ENCODE data around the gene FAM3A. TPM values are rescaled to one million over a fixed set of nuclear protein-coding genes. Genes with fewer than 3 reads are reported as not detected.

The FAM3A gene
- total and polyA plus RNA-seq, 9 of the 15 experiments (the other 6 are each of a cell fraction or from before 2014, with no cell fraction given), result 0.75 to 70.6 (median 27.0) TPM

DNA sequence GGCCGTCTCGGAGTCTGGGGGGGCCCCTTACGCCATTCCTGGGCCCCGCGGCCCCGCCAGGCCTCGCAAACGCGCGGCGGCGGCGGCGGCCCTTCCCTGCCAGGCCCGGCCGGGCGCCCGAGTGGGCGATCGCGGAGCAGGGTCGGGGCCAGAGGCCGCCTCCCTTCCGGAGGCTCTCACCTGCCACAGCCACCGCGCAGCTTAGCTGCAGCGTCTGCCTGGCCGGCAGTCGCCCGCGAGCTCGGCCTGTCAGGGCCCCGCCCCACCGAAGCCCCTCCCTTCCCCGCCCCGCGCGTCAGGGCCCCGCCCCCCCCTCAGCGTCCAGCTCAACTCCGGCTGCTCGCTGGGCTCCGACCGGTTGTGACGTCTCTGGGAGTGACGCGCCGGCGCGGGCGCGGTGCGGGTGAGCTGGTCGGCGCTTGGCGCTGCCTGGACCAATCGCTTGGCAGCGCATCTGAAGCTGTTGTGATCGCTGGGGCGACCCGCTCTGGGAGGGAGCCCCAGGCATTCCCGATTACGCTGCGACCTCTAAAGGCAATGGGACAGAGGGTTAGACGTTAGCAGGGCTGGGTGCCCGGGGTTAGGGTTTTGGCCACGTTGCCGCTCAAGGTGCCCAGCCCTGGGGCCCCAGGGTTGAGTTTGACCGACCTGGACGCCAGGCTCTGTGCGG lies 25.5 kb downstream of the FAM3A start, which contains the start of gene SLC10A3 (continued):
- TF ChIP-seq ARID4B (CRISPR knock-in tag; IDR thresholded peaks at IDR 0.05) (peak; percentile 57), MAFG (tag; conservative IDR thresholded peaks at IDR 0.05) (no peak), EP400 (IDR thresholded peaks at IDR 0.05) (peak; percentile 67; the same call in 1 of the 2 replicates), PTBP1 (IDR thresholded peaks at IDR 0.05; ENCODE audit: low read depth, low read length) (no peak), GTF2A2 (tag; IDR thresholded peaks at IDR 0.05) (no peak), ARID3B (CRISPR knock-in tag; IDR thresholded peaks at IDR 0.05; ENCODE audit: borderline replicate concordance) (no peak), ZNF445 (CRISPR knock-in tag; IDR thresholded peaks at IDR 0.05; ENCODE audit: low read depth) (no peak), CC2D1A (IDR thresholded peaks at IDR 0.05) (no peak), BRF2 (IDR thresholded peaks at IDR 0.05; ENCODE audit: borderline replicate concordance, insufficient read depth, insufficient read length) (no peak), RBM22 (IDR thresholded peaks at IDR 0.05; ENCODE audit: low read depth, low read length, poor library complexity, severe bottlenecking) (no peak)
